Tibial nerve (tissue), 4 donors: ENCODE results near the gene CAPZA1.

ENCODE experiments used
- CTCF ChIP-seq, 5 experiments: fragments of 200-600 bp in 3 of 5; fragments of 450-650 bp in 2 of 5; sonication (generic) in 3 of 5; IDR thresholded peaks; one replicate each; pipeline ENCODE4 v1.5.1; 2016 to 2019; ENCODE audit warnings: antibody characterized with exemption in 5 of 5, mild to moderate bottlenecking in 3 of 5, moderate library complexity in 2 of 5
- EP300 ChIP-seq, 2 donors: sonication (generic); formaldehyde crosslinking; IDR thresholded peaks; one replicate each; pipeline ENCODE4 v1.6.1; 2017; ENCODE audit warnings: antibody characterized with exemption in 2 of 2, mild to moderate bottlenecking in 1 of 2
- POLR2A ChIP-seq, 2 donors: fragments of 450-650 bp; IDR thresholded peaks; one replicate each; pipeline ENCODE4 v1.6.1; 2017; ENCODE audit warnings: antibody characterized with exemption in 2 of 2, mild to moderate bottlenecking in 2 of 2, moderate library complexity in 2 of 2

GRCh38 chr1:112704391-112704933, 84.8 kb downstream of the CAPZA1 start:
- no peak for TF ChIP-seq POLR2A (IDR thresholded peaks at IDR 0.05)
- TF ChIP-seq CTCF (IDR thresholded peaks at IDR 0.05), result no peak
- TF ChIP-seq EP300 (IDR thresholded peaks at IDR 0.05), result peak in 1 of 2 donors; percentile 12
